WI38 (cell line): ENCODE measurements around the gene IPO9.
A peak's percentile ranks its signal among the peaks of the same experiment; 100 is the strongest.

Experiments
- H3K4me3 ChIP-seq: 2 replicates; pipeline ENCODE4 v1.5.1; 2011; ENCODE audit warnings: low read depth, mild to moderate bottlenecking, control low read depth, low read length
- TF ChIP-seq, protein P1 (sequence below): IDR thresholded peaks from 2 replicates; pipeline ENCODE4 v1.5.1; 2012; ENCODE audit warnings: low read depth, mild to moderate bottlenecking, control low read depth, low read length

Gene IPO9

GRCh38 chr1:201912832-201913231, 83.9 kb downstream of the IPO9 start:
- no peak overlapping the region for H3K4me3 ChIP-seq
- TF ChIP-seq, protein P1, sequence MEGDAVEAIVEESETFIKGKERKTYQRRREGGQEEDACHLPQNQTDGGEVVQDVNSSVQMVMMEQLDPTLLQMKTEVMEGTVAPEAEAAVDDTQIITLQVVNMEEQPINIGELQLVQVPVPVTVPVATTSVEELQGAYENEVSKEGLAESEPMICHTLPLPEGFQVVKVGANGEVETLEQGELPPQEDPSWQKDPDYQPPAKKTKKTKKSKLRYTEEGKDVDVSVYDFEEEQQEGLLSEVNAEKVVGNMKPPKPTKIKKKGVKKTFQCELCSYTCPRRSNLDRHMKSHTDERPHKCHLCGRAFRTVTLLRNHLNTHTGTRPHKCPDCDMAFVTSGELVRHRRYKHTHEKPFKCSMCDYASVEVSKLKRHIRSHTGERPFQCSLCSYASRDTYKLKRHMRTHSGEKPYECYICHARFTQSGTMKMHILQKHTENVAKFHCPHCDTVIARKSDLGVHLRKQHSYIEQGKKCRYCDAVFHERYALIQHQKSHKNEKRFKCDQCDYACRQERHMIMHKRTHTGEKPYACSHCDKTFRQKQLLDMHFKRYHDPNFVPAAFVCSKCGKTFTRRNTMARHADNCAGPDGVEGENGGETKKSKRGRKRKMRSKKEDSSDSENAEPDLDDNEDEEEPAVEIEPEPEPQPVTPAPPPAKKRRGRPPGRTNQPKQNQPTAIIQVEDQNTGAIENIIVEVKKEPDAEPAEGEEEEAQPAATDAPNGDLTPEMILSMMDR, result no peak

DNA sequence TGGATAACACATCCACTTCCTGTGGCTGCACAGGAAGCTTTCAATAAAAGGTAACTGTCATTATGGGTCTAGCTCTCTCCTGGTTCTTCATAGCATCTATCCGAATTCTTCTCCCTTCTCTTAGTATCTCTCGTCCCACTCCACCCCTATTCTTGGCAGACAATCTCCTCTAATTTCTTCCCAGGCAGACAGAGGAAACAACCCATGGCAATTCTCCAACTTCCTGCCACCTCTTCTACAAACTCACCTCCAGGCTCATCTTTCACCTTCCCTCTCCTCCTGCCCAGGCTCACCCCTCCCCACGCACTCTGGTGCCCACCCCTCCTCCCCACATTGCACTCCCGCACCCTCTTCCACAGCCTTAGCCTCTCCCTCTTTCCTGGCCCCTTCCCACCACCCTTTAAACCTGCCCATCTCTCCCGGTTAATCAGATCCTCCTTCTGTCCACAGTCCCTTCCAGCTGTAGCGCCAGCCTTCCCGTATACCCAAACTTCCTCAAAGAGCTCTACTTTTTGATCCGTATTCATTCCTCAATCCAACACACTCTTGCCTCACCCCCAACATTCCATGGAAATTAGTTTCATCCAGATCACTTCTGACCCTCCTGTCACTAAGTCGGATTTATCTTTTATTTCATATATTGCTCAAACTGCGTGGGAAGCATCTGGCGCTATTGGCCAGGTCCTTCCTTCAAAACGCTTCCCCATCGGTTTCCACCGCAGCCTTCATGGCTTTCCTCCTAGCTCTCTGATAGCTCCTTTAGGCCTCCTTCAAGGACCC, 85.7 kb downstream of the IPO9 start:
- no peak overlapping the region for H3K4me3 ChIP-seq
- TF ChIP-seq, protein P1, result no peak

DNA sequence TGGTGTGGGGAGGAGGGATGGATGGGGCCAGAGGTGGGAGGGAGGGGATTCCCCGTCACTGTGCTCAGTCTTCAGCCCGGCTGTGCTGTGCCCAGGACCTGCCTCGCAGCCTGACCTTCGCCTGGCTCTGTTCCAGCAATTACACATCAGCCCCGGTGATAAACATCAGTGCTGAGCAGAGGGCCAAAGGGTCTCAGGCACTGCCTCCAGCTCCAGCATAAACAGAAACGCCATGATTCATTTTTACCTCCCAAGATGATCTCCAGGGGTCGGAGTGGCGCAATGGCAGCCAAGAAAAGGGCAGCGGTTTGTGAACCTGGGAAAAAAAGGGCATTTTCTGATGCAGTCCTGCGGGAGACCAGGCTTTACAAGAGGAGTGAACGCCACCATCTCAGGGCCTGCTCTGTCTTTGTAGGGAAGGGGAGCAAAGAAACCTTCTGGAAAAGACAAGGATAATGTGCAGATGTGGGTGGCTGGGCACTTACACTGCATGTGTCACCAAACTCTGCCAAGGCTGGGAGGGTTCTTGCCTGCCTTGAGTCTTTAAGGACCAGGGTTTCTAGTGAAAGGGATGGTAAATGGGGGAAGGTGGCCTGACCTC, 87.8 kb downstream of the IPO9 start:
- H3K4me3 ChIP-seq, result no peak overlapping the region
- TF ChIP-seq, protein P1, result no peak

GRCh38 chr1:201917362-201918033, 88.5 kb downstream of the IPO9 start:
- H3K4me3 ChIP-seq, result no peak overlapping the region
- TF ChIP-seq, protein P1, result 0 out of 2 replicates have a peak, but pooled peaks have one; percentile 6

DNA sequence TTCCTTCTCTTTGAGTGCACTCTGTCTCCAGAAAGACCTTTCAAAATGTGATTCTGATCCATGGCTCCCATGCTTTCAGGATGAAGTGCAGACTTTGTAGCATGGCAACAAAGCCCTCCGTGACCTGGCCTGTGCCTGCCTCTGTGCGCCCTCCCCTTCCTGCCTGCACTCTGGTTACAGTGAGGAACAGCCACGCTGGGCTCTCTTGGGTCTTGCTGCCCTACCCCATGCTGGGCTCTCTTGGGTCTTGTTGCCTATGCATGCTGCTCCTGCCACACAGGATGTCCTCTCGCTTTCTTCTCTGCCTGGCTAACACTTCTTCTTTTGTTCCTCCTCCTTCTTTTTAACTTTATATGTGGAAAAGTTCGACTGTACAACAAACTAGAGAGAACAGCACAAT, 89.4 kb downstream of the IPO9 start:
- H3K4me3 ChIP-seq, result no peak overlapping the region
- TF ChIP-seq, protein P1, result no peak

DNA sequence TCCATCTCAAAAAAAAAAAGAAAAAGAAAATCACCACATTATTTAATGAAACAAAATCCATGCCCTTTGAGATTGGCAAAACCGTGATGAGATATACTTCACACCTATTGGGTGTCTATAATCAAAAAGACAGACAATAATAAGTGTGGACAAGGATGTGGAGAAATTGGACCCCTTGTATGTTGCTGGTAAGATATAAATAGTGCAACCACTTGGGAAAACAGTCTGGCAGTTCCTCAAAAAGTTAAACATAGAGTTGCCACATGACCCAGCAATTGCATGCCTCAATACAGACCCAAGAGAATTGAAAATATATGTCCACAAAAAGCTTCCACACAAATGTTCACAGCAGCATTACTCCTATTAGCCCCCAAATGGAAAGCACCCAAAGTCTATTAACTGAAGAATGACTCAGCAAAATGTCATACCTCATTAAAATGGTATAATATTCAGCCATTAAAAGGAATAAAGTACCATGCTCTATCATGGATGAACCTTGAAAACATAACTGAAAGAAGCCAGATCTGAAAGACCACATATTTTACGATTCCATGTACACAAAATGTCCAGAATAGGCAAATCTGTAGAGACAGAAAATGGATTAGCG, 93.1 kb downstream of the IPO9 start:
- TF ChIP-seq, protein P1, result no peak
- H3K4me3 ChIP-seq, result no peak overlapping the region

DNA sequence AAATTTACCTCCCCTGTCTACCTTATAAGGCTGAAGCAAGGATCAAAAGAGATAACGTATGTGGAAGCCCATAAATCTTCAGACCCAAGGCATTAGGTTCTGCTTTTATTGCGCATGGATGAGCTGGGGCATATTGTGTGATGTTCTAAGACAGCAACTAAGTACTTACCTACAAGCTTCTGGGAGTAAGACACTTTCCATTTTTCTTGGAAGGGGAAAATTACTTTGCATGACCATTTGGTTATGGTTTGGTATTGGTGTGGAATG, 96.3 kb downstream of the IPO9 start:
- H3K4me3 ChIP-seq, result no peak overlapping the region
- TF ChIP-seq, protein P1, result no peak
